ENCODE measurements around the gene TSC22D3.

DNA sequence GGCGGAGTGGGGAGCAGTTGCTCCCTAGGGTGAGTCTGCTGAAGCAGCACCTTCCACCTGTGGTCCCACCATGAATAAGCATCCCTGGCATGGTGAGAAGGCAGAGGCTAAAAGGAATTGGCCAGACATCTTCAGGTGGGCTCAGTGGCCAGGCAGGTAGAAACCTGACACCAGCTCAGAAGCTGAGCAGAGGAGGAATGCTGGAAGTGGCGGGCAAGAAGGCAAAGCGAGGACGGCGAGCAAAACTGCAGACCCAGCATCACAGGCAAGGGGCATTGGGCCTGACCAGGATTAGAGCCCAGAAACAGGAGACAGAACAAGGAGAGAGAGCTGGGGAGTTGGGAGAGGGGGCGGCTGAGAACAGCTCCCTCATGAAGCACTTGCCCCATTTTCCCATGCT is 25.3 kb downstream of the TSC22D3 start:
- TF ChIP-seq, protein P1, sequence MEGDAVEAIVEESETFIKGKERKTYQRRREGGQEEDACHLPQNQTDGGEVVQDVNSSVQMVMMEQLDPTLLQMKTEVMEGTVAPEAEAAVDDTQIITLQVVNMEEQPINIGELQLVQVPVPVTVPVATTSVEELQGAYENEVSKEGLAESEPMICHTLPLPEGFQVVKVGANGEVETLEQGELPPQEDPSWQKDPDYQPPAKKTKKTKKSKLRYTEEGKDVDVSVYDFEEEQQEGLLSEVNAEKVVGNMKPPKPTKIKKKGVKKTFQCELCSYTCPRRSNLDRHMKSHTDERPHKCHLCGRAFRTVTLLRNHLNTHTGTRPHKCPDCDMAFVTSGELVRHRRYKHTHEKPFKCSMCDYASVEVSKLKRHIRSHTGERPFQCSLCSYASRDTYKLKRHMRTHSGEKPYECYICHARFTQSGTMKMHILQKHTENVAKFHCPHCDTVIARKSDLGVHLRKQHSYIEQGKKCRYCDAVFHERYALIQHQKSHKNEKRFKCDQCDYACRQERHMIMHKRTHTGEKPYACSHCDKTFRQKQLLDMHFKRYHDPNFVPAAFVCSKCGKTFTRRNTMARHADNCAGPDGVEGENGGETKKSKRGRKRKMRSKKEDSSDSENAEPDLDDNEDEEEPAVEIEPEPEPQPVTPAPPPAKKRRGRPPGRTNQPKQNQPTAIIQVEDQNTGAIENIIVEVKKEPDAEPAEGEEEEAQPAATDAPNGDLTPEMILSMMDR (conservative IDR thresholded peaks at IDR 0.05 in 1 of 2, IDR thresholded peaks at IDR 0.05 in 1 of 2; ENCODE audit: low read depth in 1 of 2, low read length in 2 of 2) = no peak
- no peak for TF ChIP-seq EZH2 (IDR thresholded peaks at IDR 0.05; ENCODE audit: low read length, missing control alignments)
